EH (cell line): ENCODE data around the gene GRXCR1.

Experiments
- DNase-seq: peaks from one replicate; pipeline ENCODE4 v3.0.0-alpha.2; 2015; ENCODE audit warnings: low read depth

The GRXCR1 gene

DNA sequence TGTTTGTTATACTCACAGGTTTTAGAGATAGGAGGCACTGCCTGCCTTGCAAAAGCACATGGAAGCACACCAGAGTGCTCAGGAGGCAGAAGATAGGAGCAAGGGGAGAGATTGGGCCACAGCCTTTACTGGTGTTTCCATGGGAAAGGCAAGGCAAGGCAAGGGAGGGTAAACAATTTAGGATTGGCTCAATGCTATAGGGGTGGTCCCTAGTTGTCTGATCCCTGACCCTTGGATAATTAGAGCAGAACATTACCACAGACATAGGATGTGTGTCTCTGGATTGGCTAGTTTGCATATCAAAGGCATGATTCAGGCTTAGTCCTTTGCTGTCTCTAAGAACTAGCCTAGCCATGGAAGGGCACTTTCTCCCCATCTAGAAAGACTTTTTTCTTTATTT, 36.1 kb downstream of the GRXCR1 start:
- DNase-seq = no peak

DNA sequence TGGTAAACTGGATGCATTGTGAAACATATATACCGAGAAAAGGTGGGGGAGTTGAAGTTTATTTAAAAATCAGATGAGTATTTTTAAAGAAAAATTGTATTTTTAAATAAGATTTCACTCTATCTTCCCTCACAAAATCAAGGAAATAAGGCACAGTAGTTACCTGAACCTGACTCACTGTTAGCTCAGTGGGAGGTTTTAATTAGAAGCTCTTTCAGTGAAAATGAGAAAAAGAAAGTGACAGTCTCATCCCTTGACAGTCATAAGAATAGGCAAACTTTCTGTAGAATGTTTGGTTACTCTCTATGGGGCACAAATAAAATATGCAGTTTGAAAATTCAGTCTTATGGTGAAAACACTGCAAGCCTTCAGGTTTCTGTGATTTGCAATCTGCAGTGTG, 49.7 kb downstream of the GRXCR1 start:
- no peak for DNase-seq

DNA sequence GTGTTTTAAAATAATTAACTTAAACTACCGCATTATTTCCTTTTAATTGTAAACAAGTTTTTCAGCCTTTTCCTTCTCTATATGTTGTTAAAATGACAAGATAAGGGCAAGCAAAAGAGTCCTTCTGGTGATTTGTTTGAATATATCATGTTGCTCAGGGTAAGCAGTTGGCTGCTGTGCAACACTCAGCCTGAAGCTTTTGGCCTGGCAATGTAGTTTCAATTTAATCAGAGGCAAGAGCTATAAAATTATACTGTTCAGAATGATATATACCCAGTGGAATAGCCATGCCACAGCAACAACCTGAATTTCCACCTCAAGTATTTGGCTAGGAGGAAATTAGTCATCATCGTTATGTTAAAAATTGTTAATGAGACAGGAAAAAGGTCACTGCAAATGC, 53.4 kb downstream of the GRXCR1 start:
- no peak for DNase-seq

DNA sequence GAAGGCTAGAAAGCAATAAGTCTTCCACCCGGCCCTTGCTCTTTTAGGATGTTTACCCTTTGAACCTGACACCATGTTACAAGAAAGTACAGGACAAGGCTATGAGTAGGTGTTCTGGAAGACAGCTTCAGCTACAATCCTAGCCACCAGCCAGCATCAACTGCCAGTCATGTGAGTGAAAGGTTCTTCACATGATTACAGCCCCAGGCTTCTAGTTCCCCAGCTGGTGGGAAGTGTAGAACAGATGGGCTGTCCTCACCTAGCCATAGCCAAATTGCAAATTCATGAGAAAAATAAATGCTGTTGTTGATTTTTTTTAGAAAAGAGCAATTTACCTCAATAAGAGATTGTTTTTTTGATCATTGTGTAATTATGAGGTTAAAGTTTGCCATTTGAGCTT, 60.8 kb downstream of the GRXCR1 start:
- DNase-seq = no peak

DNA sequence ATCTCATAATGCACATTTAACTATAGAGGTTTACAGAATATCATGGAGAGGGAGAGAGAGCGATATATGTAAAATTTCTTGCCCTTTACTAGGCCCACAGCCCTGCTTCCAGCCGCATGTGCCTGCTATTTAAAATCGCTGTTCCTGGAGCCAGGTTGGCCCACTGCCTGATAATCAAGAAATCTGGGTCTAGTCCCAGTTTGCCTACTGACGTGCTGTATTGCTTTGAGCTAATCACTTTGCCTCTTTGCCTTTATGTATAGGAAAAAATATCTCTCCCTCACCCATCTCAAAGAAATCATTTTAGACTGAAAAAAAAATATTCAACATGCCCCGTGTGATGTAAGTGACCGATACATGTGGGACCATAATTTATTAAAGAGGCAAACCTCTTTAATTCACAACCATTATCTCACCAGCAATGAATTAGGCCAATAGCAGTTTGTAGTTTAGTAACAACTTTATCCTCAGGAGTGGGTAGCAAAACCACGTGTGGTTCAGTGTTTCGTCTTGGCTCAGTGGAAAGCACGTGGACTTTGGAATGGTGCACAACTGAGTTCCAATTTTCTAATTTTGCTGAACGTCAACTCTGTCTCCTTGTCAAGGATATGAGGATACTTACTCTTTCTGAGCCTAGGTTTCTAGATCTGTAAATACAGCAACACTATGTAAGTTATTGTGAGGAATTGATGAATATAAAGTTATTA, 62.6 kb downstream of the GRXCR1 start:
- DNase-seq = no peak

DNA sequence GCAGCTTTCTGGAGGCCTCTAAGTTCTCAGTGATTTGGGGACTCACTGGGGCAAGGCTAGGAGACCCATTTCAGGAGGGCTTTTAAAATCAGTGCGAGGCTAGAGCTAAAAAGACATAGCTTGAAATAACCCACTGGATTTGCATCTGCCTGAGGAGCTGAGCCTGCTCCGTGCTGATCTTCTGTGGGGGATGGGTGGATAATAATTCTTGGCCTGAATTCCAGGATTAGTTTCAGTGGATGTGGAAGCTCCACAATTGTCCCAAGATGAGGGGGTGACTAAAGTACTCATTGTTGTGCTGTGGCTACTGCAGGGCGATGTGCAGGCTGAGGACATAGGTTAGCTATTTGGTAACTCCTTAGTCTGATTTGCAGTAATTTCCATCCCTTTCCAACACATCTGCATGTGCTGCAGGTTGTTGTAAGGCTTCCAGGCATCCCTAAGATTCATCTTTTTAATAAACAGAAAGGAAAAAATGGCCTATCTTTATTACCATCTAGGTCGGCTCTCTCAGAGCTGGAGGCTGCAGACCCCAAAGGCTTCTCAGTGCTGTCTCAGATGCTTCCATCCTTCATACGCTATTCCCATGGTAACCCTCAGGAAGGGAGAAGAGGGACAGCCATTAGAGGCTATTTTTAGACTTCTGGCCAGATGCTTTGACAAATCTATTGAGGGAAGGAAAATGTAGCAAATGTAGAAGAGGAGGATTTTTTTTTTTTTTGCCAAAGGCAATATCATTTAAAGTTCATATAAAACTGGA, 63.4 kb downstream of the GRXCR1 start:
- no peak for DNase-seq

DNA sequence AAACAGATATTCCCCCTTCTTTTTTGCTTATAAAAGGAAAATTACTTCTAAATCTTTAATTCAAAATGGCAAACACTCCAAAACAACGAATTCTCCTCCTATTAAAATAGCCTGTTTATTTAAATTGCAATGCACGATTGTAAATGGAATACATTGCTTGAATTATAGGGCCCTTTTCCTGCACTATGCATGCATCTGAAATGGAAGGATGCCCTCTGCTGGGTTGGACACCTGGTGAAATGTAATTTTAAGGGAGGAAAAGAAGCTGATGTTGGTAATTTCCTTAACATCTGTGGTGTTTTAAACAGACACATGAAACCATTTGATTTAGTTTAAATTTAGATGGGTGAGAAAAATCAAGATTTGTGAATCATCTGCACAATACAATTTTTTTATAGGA, 72.8 kb downstream of the GRXCR1 start:
- no peak for DNase-seq

DNA sequence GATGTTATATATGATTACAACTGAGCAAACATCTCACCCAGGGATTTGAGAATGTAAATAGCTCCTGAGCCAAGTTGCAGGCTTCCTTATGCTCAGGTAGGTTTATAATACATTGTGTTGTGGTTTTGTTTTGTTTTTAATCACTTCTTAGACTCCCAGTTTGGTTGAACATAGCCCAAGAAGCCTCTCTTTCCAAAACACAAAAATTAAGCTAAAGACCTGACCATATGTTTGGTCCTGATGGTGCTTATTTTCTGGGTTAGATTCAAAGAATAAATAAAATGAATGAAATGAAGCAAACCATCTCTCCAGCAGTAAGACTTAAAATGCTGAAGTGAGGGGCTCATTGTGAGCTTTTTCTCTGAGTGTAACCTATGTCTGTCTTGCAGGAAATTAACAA, 93.5 kb downstream of the GRXCR1 start:
- DNase-seq = no peak

DNA sequence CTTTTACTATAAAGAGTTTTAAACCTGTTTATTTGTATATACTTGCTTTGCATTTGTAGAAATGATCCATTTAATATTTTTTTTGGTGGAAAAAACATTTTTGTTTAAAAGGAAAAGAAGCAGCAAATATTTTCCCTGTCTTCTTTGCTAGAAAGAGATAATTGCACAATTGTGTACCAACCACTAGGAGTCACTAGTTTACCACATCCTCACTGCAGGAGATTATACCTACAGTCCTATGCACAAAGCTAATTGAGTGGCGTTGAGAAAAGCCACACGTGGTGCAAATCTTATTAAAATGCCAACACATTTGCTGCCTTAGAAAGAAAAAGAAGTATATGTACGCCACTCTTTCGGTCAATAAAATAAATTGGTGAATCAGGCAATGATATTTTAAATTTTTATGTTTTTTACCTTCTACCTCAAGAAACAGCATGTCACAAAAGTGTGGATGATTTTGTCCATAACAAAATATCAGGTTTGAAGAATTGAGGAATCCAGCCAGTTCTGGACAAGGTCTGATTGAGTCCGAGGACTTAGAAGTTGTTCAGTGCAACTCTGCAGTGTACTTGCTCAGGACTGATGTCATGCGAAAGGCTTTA, 102.9 kb downstream of the GRXCR1 start:
- no peak for DNase-seq

DNA sequence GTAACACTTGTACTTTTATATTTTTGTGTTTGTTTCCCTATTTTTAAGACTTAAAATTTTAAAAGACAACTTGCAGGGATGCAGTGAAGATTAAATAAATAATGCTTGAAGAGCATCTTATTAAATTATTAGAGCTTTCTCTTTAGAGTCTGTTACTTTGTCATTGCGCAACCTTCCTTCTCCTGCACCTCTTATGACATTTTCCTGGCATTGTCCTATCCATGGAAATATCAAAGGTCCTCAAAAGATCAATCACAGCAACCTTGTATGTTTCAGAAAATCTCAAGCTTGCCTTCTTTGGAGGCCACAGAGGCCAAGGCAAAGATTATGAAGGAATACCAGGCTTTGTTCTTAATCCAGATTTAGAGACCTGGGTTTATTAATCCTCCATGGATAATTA, 116.3 kb downstream of the GRXCR1 start:
- no peak for DNase-seq

DNA sequence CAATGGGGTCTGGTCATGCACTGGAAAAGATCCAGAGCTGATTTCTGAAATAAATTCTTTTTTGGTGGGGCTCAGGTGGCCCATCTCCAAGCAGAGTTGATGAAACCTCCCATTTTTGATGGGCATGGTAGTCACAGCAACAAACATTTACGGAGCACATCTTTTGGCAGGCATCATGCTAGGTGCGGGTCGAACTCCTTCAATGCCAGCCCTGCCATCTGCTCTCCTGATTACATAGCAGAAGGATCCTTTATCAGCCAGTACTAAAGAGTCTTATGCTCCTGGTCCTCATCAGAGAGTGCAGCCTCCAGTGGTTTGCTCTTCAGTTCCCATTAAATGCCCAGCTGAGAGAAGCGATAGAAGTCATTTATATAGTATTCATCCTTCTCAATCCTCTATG, 121.7 kb downstream of the GRXCR1 start:
- no peak for DNase-seq

DNA sequence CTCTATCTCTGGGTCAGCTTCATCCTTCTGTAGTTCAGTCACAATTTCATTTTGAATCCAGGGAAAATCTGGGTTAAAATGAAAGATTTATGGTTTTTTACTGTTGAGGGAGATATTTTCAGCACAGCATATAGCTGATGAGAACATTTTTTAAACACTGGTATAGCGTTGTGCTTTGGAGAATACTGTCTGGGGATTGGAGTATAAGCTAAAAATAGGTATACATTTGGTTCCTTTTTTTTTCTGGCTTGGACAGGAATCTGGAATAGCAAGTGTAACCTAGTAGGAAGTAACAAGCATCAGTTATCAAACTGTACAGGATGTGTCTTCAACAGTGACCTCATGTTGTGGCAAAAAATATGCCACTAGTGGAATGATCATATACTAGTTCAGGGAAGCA, 149.1 kb downstream of the GRXCR1 start:
- DNase-seq = no peak

DNA sequence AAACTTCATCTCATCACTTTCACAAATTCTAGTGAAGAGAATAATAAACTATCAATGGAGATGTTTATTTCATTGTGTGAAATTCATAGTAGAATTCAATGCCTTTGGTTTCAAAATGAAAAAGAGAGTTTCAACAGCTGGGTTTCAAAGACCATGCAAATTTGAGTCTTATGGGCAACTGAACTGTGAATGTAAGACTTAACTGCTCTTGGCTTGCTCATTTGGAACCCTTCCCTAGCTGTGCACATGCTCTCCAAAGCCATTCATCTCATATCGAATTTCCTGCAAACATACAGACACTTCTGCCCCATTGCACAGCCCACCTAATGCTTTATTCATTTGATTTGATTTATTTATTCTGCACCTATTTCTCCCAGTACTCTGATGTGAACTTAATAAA, 154.5 kb downstream of the GRXCR1 start:
- DNase-seq = no peak

DNA sequence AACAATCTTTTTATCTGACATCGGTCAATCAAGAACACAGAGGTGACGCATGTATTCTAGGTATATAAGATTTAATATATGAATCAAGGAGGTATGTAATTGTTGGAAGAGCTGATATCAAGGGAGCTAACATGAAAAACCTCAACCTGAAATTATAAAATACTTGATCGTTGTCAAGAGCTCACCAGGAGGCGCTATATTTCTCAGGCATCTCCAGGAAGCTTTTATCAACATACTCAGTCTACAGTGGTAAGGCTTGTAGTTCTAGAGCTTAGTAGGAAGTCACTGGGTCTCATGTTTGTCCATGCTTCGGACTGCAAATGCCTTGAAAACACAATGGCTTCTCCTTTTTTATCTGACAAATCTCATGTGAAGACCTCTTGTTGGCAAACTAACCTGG, 156.1 kb downstream of the GRXCR1 start:
- DNase-seq = no peak

DNA sequence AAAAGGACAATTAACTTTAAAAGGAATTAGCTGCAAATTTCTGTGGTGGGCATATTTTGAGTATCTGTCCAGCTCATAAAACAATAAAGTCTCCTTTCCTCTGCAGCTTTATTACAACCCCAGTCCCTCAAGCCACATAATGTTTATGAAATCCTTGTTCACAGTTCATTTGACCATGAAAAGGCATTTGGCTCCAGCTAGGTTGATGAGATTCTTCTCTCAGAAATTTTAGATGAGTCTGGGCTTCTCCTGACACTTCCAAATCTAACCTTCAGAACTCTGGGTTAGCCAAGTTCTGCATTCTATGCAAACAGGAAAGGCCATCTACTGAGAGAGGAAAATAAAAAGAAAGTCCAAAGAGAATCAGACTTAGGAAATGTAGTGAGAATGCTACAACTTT, 156.8 kb downstream of the GRXCR1 start:
- DNase-seq = no peak

DNA sequence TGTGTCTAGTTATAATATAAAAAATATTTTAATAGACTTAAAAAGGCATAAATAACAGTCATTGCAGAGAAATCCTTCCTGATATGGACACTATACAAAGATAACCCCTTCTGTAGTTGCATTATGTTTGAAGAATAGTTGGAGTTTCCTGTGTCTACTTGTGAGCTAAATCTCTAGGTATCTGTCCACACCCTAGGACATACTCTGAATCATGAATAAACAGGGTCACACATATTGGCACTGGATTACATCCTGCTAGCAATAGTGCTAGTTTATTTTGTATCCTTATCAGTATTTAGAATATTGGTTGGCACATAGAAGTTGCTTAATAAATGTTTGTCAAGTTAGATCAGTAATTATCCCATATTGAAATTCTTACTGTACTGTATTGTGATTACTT, 173.9 kb downstream of the GRXCR1 start:
- DNase-seq = no peak

DNA sequence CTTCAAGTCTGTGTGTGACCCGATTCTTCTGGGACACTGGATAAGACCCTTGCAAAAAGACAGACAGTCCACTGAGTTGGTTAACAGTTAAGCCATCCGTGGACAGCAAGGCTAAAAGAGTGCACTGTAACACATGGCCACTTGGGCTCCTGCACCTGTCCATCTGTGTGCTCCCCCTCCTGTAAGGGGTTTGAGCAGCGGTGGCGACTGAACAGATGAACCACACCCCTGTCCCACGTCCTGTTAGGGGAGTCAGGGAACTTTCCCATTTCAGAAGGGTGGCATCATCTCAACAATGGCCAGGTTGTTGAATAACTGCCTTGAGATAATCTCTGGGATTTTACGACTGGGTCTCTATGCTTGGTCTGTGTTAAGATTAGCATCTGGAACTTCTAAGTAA, 178.6 kb downstream of the GRXCR1 start:
- DNase-seq = no peak
